ENCODE data around the gene ATP6V0E1.

Gene ATP6V0E1

DNA sequence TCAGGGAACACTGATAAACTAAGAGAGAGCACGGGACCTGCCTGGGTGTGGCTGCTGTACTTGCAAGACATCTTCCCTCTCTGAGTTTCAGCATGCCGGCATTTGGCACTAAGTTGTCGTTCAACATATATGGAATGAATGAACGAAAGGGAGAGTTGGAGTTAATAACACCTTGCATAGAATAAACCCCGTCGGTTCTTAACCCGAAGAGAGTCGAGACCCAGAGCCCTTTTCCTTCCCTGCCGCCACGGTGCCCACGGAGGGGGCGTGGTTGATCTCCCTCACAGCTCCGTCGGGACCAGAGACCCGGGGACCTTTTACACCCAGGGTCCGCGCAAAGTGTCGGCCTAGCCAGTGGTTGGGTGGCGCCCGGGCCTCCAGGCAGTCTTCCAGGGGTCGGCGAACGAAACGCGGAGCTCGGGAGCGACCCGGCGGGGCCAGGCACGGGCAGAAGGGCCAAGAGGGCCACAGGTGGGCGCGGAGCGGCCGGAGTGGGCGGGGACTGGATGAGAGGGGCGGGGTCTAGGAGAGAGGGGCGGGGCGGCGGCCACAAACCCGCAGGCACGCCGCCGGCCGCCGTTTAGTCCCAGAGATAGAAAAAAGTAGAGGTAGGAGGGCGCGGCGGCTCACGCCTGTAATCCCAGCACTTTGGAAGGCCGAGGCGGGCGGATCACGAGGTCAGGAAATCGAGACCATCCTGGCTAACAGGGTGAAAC is 25.1 kb upstream of the ATP6V0E1 start:
- H3K4me1 ChIP-seq, result peaks cover 57 to 76% (median 66%) of the 10 kb centered on the region in 10 experiments
- no peaks in the 10 kb centered on the region for H4K20me1 ChIP-seq
- no peaks in the 10 kb centered on the region for H3K9me3 ChIP-seq (replicated peaks in 1 of 11)
- H3K4me3 ChIP-seq, result peak overlapping the region; percentile 74 to 97 (median 84)
- peak overlapping the region; percentile 91 to 98 (median 96) for H3K9ac ChIP-seq
- peak overlapping the region; percentile 87 to 96 (median 92) for H3K4me2 ChIP-seq
- peak overlapping the region; percentile 86 to 98 (median 95) for H3K27ac ChIP-seq
- no peak for TF ChIP-seq Cebpa-rat (IDR thresholded peaks at IDR 0.05)
- H3K27me3 ChIP-seq, result no peaks in the 10 kb centered on the region
- H3K36me3 ChIP-seq, result peaks cover 0 to 26% (median 17%) of the 10 kb centered on the region in 11 experiments; a peak in 20 of 22 replicates

DNA sequence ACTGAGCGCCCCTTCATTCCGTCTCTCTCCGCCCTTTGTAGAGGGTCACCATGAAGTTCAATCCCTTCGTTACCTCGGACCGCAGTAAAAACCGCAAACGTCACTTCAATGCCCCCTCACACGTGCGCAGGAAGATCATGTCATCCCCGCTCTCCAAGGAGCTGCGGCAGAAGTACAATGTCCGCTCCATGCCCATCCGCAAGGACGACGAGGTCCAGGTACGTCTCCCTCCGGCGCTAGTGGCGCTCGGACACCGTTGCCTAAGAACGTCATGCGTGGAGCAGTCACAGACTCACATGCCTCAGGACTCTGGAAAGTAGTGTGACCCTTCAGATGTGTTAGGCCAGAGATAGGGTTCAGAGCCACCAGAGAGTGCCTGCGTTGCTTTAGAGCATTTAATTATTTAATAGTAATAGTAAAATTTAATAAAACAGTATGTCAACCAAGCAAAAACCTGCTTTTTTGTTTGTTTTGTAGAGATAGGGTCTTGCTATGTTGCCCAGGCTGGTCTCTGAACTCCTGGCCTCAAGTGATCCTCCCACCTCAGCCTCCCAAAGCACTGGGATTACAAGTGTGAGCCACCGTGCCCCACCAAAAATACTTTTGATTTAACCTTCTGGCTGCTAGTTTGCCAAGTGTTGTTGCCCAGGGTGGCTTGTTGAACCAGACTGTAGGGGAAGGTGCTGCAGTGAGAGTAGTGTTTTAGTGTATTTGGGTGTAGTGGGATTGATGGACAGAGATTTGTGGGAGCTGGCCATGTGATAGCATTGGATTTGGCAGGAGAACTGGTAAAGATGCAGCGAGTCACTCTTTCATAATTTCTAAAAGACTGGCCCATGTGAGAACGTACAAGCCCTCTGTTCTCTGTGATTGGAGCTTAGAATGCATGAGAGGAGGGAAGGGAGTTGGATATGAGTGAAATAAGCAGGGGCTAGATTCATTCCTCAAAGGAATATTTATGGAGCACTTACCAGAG is 23.5 kb upstream of the ATP6V0E1 start:
- Histone ChIP-seq H3K4me1 (peaks cover 44 to 60% (median 54%) of the 10 kb centered on the region in 10 experiments), H3K4me3 (peak overlapping the region; percentile 74 to 97 (median 84)), H3K9ac (peak overlapping the region; percentile 91 to 98 (median 96)), H3K9me3 (replicated peaks in 1 of 11) (no peaks in the 10 kb centered on the region), H3K27ac (peak overlapping the region; percentile 86 to 98 (median 95)), H3K36me3 (peaks cover 10 to 40% (median 31%) of the 10 kb centered on the region in 11 experiments), H3K27me3 (no peaks in the 10 kb centered on the region), H3K4me2 (peak overlapping the region; percentile 87 to 96 (median 92)), H4K20me1 (no peaks in the 10 kb centered on the region)
- TF ChIP-seq Cebpa-rat (IDR thresholded peaks at IDR 0.05), result no peak

DNA sequence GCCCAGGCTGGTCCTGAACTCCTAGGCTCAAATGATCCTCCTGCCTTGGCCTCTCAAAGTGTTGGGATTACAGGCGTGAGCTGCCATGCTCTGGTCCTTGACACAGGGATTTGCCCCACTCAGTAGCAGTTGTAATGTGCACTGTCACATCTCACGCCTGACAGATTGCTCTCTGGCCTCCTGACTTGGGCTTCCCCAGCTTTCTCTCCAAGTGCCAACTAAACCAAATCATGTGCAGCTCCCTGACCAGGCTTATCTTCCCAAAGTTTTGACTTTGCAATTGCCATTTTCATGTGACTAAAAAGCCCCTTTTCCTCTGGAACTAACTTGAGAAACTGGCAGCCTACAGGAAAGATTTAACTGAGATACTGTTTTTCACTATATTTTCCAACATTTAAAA is 13.7 kb upstream of the ATP6V0E1 start:
- H3K4me3 ChIP-seq, result no peak overlapping the region
- peak overlapping the region in 10 of 11 experiments; percentile 44 to 77 (median 69); a peak in 18 of 22 replicates for H3K9ac ChIP-seq
- TF ChIP-seq Cebpa-rat (IDR thresholded peaks at IDR 0.05), result no peak
- peak overlapping the region; percentile 63 to 96 (median 88) for H3K27ac ChIP-seq
- H4K20me1 ChIP-seq, result no peaks in the 10 kb centered on the region
- peak overlapping the region; percentile 53 to 85 (median 66); a peak in 20 of 22 replicates for H3K4me2 ChIP-seq
- peaks cover 0 to 9% (median 0%) of the 10 kb centered on the region in 11 experiments; a peak in 2 of 22 replicates for H3K9me3 ChIP-seq (replicated peaks in 1 of 11)
- peaks cover 10 to 58% (median 36%) of the 10 kb centered on the region in 11 experiments for H3K36me3 ChIP-seq
- peaks cover 29 to 80% (median 65%) of the 10 kb centered on the region in 10 experiments for H3K4me1 ChIP-seq
- no peaks in the 10 kb centered on the region for H3K27me3 ChIP-seq

DNA sequence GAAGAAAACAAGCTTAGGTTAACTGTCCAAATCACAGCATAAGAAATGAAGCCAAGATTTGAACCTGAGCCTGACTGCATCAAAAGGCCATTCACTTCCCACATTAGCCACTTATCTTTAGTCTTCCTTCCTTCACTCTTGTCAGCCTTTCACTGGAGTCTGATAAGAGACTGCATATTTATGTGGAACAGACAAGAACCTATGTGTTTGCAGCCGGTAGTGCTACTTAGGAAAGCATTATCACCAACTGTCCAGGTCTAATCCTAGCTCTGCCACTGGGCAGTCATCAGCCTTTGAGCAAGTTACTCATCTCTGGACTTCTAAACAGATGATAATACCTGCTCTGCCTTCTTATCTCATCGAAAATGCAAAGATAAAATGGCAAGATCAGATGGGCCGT is 12.1 kb upstream of the ATP6V0E1 start:
- H3K9ac ChIP-seq, result peak overlapping the region in 4 of 11 experiments; percentile 18 to 77 (median 42); a peak in 4 of 22 replicates
- peaks cover 0 to 43% (median 21%) of the 10 kb centered on the region in 11 experiments; a peak in 20 of 22 replicates for H3K36me3 ChIP-seq
- H3K4me1 ChIP-seq, result peaks cover 29 to 74% (median 65%) of the 10 kb centered on the region in 10 experiments
- H3K27ac ChIP-seq, result peak overlapping the region in 9 of 11 experiments; percentile 50 to 96 (median 90); a peak in 17 of 22 replicates
- H4K20me1 ChIP-seq, result no peaks in the 10 kb centered on the region
- H3K4me2 ChIP-seq, result peak overlapping the region in 6 of 11 experiments; percentile 22 to 85 (median 72); a peak in 10 of 22 replicates
- H3K9me3 ChIP-seq (replicated peaks in 1 of 11), result peaks cover 0 to 9% (median 0%) of the 10 kb centered on the region in 11 experiments; a peak in 2 of 22 replicates
- H3K27me3 ChIP-seq, result no peaks in the 10 kb centered on the region
- TF ChIP-seq Cebpa-rat (IDR thresholded peaks at IDR 0.05), result no peak
- no peak overlapping the region for H3K4me3 ChIP-seq

DNA sequence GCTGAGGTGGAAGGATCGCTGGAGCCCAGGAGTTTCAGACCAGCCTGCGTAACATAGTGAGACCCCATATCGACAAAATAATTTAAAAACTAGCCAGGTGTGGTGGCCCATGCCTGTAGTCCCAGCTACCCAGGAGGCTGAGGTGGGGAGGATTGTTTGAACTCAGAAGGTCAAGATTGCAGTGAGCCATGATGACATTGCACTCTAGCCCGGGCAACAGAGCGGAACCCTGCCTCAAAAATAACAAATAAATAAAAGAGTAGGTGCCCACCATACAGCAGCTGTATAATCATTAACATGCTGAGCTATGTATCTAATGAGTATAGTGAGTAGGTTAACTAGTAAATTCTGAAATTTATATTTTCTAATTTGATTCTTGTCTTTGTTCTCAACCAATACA is 11.0 kb upstream of the ATP6V0E1 start:
- peaks cover 0 to 33% (median 17%) of the 10 kb centered on the region in 11 experiments; a peak in 17 of 22 replicates for H3K36me3 ChIP-seq
- peak overlapping the region in 8 of 11 experiments; percentile 2 to 63 (median 42); a peak in 9 of 22 replicates for H3K9ac ChIP-seq
- H4K20me1 ChIP-seq, result no peaks in the 10 kb centered on the region
- H3K27me3 ChIP-seq, result no peaks in the 10 kb centered on the region
- H3K4me2 ChIP-seq, result peak overlapping the region in 10 of 11 experiments; percentile 8 to 85 (median 63); a peak in 14 of 22 replicates
- peaks cover 29 to 73% (median 65%) of the 10 kb centered on the region in 10 experiments for H3K4me1 ChIP-seq
- H3K4me3 ChIP-seq, result no peak overlapping the region
- H3K27ac ChIP-seq, result peak overlapping the region in 10 of 11 experiments; percentile 8 to 96 (median 89); a peak in 18 of 22 replicates
- TF ChIP-seq Cebpa-rat (IDR thresholded peaks at IDR 0.05), result no peak
- H3K9me3 ChIP-seq (replicated peaks in 1 of 11), result peaks cover 0 to 9% (median 0%) of the 10 kb centered on the region in 11 experiments; a peak in 2 of 22 replicates

DNA sequence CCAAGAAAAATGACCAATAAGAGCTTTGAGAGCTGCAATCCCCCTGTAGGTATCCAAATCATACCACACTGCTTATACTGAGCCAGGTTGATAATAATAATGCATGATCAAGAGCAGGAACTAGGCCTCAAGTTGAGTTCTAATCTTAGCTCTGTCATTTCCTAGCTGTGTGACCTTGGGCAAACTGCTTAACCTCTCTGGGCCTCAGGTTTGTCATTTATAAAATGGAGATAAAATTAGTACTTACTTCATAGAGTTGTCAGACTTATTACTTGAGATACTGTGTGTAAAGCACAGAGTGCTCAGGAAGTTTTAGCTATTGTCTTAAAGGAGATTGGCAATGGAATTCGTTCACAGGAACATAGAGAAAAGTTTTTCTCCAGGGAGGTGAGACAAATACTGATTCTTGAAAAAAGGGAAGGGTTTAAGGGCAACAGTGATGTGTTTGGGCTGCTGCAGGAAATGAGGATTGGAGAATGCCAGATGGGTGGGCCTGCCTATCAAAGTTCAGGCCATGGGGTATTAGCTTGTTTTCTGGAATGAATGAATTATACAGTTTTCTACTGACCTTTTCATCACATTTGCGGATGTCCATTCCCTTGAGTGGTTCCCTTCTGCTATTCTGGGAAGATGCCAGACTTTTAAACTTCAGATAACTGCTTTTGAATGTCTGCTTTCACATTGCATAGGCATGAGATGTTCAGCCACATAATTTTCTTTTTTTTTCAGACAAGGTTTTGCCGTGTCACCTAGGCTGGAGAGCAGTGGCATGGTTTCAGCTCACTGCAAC is 10.2 kb upstream of the ATP6V0E1 start:
- no peak for TF ChIP-seq Cebpa-rat (IDR thresholded peaks at IDR 0.05)
- Histone ChIP-seq H4K20me1 (no peaks in the 10 kb centered on the region), H3K4me2 (peak overlapping the region in 9 of 11 experiments; percentile 8 to 85 (median 66); a peak in 15 of 22 replicates), H3K9ac (peak overlapping the region in 5 of 11 experiments; percentile 14 to 63 (median 36); a peak in 8 of 22 replicates), H3K27ac (peak overlapping the region in 9 of 11 experiments; percentile 8 to 96 (median 90); a peak in 17 of 22 replicates), H3K27me3 (no peaks in the 10 kb centered on the region), H3K4me3 (no peak overlapping the region), H3K9me3 (replicated peaks in 1 of 11) (peaks cover 0 to 9% (median 0%) of the 10 kb centered on the region in 11 experiments; a peak in 2 of 22 replicates), H3K36me3 (peaks cover 0 to 27% (median 12%) of the 10 kb centered on the region in 11 experiments; a peak in 17 of 22 replicates), H3K4me1 (peaks cover 27 to 67% (median 59%) of the 10 kb centered on the region in 10 experiments)

DNA sequence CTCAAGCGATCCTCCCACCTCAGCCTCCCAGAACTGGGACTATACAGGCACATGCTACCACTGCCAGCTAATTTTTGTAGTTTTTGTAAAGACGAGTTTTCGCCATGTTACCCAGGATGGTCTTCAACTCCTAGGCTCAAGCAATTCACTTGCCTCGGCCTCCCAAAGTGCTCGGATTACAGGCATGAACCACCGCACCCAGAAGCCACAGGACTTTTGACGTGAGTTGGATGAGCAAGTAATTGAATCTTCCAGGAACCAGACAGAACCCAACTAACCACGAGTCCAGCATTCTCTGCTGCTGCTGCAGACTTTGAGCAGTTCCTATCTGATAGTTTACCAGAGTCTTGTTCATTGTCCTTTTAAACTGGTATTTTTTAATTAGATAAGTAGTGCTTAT is 9.6 kb upstream of the ATP6V0E1 start:
- H3K4me2 ChIP-seq, result peak overlapping the region in 8 of 11 experiments; percentile 8 to 85 (median 68); a peak in 12 of 22 replicates
- peaks cover 0 to 23% (median 10%) of the 10 kb centered on the region in 11 experiments; a peak in 14 of 22 replicates for H3K36me3 ChIP-seq
- H3K4me1 ChIP-seq, result peaks cover 21 to 61% (median 52%) of the 10 kb centered on the region in 10 experiments
- H3K9ac ChIP-seq, result peak overlapping the region in 3 of 11 experiments; percentile 16 to 46 (median 19); a peak in 6 of 22 replicates
- H3K4me3 ChIP-seq, result no peak overlapping the region
- no peaks in the 10 kb centered on the region for H4K20me1 ChIP-seq
- peak overlapping the region in 8 of 11 experiments; percentile 9 to 96 (median 90); a peak in 14 of 22 replicates for H3K27ac ChIP-seq
- TF ChIP-seq Cebpa-rat (IDR thresholded peaks at IDR 0.05), result no peak
- H3K27me3 ChIP-seq, result no peaks in the 10 kb centered on the region
- peaks cover 0 to 9% (median 0%) of the 10 kb centered on the region in 11 experiments; a peak in 2 of 22 replicates for H3K9me3 ChIP-seq (replicated peaks in 1 of 11)
